HG02642 (cell line): ENCODE measurements around the gene RAP1GAP2.

ENCODE experiments used
- ATAC-seq: cut with Tn5 transposase; IDR thresholded peaks from one replicate; pipeline ENCODE4 v1.9.1; 2021; ENCODE audit warnings: mild to moderate bottlenecking; ENCODE audit not compliant: unreplicated experiment, poor library complexity

Gene RAP1GAP2

GRCh38 chr17:2905269-2905668, 109.0 kb downstream of the RAP1GAP2 start:
- ATAC-seq: no peak

- ATAC-seq: no peak
Measured at GRCh38 chr17:2905696-2906501, 109.7 kb downstream of the RAP1GAP2 start.

- no peak for ATAC-seq
Measured at GRCh38 chr17:2906901-2907300, 110.7 kb downstream of the RAP1GAP2 start.

GRCh38 chr17:2909175-2909845, 113.1 kb downstream of the RAP1GAP2 start:
- ATAC-seq: no peak

GRCh38 chr17:2909846-2910234, 113.6 kb downstream of the RAP1GAP2 start:
- ATAC-seq: no peak

GRCh38 chr17:2911035-2911754, 115.0 kb downstream of the RAP1GAP2 start:
- ATAC-seq: no peak

- no peak for ATAC-seq
Measured at GRCh38 chr17:2911755-2912111, 115.5 kb downstream of the RAP1GAP2 start.

- ATAC-seq: no peak
Measured at GRCh38 chr17:2912754-2913153, 116.5 kb downstream of the RAP1GAP2 start.

GRCh38 chr17:2916461-2916860, 120.2 kb downstream of the RAP1GAP2 start:
- ATAC-seq: no peak

GRCh38 chr17:2921443-2921842, 125.2 kb downstream of the RAP1GAP2 start:
- no peak for ATAC-seq

- ATAC-seq: no peak
Measured at GRCh38 chr17:2924211-2924610, 128.0 kb downstream of the RAP1GAP2 start.

GRCh38 chr17:2925011-2925410, 128.8 kb downstream of the RAP1GAP2 start:
- no peak for ATAC-seq

- no peak for ATAC-seq
Measured at GRCh38 chr17:2926019-2926650, 129.9 kb downstream of the RAP1GAP2 start.

- no peak for ATAC-seq
Measured at GRCh38 chr17:2928294-2928890, 132.2 kb downstream of the RAP1GAP2 start.

GRCh38 chr17:2929881-2930533, 133.8 kb downstream of the RAP1GAP2 start:
- no peak for ATAC-seq

GRCh38 chr17:2931876-2932275, 135.6 kb downstream of the RAP1GAP2 start:
- ATAC-seq: no peak

GRCh38 chr17:2932946-2933345, 136.7 kb downstream of the RAP1GAP2 start:
- ATAC-seq: no peak

GRCh38 chr17:2933606-2934005, 137.4 kb downstream of the RAP1GAP2 start:
- ATAC-seq: no peak

- ATAC-seq: no peak
Measured at GRCh38 chr17:2935632-2936031, 139.4 kb downstream of the RAP1GAP2 start.

GRCh38 chr17:2936351-2936750, 140.1 kb downstream of the RAP1GAP2 start:
- no peak for ATAC-seq
